Amniotic epithelial cell (primary cell): ENCODE data around the gene PCCA.
"Not testable (repeated sequence)": the region's sequence is repeated elsewhere in the genome, so short reads cannot be mapped to it uniquely, and the experiment has no call there.

ENCODE experiments used
- DNase-seq: peaks from one replicate; pipeline ENCODE4 v3.0.0-alpha.2; 2010; ENCODE audit warnings: low read depth

Gene PCCA

DNA sequence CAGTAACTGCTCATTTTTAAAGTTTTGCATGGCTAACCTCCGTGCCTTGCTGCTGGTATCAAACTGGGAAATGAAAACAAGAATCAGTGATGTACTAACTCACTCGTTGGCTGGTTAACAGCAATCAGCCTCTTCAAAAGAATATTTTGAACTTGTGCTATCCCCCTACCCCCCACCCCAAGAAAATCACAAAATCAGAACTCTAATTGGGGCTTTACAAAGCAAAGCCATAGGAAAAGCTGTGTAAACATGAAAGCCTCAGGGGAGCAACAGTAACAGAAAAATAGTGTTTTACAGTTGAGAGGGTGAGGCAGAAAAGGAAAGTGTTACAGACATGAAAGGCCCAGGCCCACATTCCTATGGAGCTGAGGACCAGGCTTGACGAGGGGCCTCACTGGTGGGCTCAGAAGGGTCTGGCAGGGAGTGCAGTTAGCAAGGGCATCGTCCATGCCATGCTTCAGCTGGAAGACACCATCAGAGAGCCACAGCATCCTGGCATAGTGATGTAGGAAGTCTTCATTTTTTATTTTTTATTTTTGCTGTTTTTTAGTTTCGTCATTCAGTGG lies 217.6 kb downstream of the PCCA start:
- DNase-seq = no peak

- no peak for DNase-seq
These were observed 225.4 kb downstream of the PCCA start for GRCh38 chr13:100314132-100314910.

DNA sequence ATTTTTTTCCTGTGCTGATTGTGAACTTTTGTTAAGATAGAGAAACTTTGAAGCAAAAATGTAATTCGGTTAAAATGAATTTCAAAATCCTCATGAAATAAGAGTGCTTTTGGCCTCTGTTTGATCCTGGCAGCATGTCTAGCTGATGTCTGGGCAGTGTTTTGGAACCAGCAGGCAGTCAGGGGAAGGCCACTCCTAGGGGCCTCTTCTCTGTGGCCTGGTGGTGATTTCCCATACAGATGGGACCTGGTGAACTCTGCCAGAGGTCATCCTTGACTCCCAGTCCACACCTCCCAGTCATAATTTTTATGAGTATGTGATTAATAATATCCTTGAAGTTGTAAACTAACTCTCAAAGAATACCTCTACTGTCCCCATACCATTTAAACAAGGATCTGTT lies 226.6 kb downstream of the PCCA start:
- DNase-seq = no peak

GRCh38 chr13:100318473-100318872 lies 229.6 kb downstream of the PCCA start:
- DNase-seq = not testable (repeated sequence)

- peak; percentile 9 for DNase-seq
These were observed 235.0 kb downstream of the PCCA start for GRCh38 chr13:100323937-100324336.

- peak; percentile 33 for DNase-seq
These were observed 241.8 kb downstream of the PCCA start for GRCh38 chr13:100330662-100331061.

DNA sequence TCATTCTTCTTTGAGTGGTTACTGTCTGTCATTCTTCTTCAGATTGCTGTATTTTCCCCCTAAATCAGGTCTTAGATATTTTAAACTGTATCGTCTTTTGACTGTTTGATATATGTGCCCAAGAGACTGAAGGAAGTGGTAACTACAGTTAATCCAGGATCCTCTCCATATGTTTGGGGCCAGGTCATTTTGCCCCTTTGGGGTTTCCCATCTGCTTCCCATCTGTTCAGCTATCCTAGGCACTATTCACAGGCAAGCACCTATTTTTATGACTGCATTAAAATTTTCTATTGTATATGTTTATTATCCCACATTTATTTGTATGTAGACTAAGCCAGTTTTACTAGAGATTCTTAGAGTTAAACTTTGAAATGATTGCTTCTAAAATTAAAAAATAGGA lies 244.2 kb downstream of the PCCA start:
- DNase-seq = no peak

GRCh38 chr13:100334214-100334613 lies 245.3 kb downstream of the PCCA start:
- DNase-seq = no peak

DNA sequence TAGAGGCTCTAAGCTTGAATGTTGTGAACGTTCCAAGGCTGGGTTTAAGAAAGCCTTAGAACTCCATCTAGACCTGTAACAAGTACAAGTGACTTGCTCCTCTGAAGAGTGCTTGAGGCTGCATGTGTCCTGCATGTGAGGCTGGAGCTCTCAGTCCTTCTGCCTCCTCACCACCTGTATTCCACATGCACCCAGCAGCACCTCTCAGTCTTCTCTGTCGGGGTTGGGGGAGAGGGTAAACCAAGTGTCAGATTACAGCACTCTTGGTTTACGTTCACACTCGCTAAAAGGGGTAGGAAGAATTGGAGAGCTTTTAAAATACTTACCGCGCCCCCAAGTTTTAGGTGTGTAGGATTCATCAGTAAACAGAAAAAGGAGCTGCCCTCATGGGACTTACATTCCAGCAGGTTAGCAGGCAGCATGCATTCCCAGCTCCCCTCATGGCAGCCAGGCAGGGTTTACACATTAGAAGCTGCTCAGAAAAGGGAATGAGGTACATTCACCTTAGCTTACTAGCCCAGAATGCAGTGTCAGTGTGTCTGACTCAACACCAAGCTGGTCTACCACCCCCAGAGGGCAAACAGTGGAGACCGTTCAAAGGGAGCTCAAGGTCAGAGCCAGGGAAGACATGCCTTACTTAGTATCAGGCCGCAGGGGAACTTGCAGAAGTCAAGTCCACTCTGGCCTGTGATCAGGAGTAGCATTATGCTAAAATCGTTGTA lies 248.1 kb downstream of the PCCA start:
- no peak for DNase-seq

DNA sequence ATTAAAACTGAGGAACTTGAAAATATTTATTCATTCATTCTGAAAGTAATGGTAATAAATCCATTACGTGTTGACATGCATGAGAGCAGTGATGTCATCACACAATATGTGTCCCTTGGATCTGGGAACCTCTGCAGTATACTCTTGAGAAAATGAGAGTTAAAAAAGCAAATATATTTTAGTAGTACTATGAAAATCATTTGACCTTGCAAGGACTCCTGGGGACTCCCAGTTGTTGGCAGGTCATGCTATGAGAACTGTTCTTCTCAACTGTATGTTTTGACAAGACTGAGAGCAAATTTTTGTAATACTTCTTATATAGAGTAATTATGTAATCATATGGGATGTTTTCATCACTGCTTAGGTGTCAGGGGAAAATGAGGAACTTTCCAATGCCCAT lies 249.4 kb downstream of the PCCA start:
- no peak for DNase-seq

DNA sequence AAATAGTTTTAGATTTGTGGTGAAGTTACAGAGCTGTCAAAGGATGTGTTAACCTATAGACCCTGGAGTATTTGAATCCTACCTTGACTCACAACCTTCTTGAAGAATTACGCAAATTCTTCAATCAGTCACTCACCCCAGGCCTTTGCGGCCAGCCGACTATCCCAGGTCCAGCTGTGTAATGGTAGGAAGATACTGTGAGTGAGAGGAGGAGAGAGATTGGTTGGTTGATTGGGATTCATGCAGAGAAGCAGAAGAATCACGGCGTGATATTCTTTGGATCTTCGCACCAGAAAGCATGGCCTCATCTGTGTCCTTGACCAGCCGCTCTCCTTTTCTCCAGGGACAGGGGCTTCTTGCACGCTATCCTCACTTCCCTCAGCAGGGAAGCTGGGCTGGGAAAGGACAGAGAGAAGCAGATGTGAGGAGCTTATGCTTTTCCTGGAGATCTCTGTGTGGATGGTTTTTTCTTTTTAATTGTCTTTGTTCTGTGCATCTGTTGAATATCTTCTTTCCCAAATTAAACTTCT lies 250.6 kb downstream of the PCCA start:
- no peak for DNase-seq

DNA sequence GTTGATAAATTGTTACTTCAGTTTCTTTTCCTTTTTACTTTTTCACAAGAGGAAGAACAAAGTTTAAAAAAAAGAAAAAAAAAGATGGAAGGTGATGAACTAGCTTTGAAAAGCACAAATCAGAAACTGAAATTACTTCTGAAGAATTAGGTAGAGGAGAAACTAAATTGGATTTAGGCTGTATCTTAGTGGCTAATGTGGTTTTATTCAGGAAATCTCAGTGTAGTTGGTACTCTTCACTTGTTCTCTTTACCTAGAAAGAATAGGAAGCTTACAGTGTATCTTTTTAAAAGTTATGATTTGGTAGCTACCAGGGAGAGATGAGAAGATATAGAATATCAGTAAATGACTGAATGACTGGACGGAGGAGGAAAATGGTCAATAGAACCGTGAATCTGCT lies 252.0 kb downstream of the PCCA start:
- DNase-seq = no peak

GRCh38 chr13:100341327-100341726 lies 252.4 kb downstream of the PCCA start:
- no peak for DNase-seq

DNA sequence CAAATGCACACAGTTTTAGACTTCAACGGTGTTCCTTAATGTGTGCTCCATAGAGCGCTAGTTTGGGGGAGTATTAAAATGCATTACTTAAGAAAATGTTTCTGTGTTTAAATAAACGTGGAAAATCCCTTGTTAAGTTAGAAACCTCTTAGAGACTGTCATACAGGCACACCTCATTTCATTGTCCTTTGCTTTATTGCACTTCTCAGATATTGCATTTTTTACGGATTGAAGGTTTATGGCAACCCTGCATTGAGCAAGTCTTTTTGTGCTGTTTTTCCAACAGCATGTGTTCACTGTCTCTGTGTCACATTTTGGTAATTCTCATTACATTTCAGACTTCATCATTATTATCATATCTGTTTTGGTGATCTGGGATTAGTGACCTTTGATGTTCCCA lies 255.7 kb downstream of the PCCA start:
- no peak for DNase-seq

DNA sequence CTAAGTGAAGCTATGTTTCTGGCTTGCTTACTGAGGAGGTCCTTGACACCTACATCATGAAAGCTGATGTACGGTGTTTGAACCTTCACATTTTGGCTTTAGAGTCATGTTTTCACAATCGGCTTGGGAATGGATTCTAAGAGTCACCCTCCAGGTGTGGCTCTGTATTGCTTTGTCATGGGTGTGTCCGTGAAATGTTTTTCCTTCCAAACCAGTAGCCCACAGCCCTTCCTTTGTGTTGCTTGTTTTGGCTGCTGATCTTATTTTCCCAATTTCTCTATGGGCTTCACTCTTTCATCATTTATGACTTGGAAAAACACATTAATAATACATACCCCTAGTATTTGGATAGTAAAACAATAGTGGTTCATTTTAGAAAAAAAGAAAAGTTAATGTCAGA lies 259.1 kb downstream of the PCCA start:
- no peak for DNase-seq

DNA sequence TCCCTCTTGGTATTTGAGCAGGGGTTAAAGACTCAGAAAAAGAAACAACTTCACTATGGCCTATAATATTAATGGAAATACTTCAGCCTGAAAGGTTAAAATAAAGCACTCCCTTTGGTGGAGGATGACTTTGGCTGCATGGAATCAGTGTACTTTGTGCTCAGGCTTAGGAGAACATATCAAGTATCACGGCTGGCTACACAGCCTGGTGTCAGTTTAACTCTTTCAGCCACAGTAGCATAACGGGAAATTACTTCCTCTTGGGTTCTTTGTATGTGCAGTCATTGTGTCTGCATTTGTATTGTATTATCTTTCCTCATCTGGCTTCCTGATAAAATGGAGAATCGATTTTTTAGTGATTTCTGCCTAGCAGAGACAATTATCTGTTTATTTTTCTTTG lies 260.7 kb downstream of the PCCA start:
- DNase-seq = no peak

DNA sequence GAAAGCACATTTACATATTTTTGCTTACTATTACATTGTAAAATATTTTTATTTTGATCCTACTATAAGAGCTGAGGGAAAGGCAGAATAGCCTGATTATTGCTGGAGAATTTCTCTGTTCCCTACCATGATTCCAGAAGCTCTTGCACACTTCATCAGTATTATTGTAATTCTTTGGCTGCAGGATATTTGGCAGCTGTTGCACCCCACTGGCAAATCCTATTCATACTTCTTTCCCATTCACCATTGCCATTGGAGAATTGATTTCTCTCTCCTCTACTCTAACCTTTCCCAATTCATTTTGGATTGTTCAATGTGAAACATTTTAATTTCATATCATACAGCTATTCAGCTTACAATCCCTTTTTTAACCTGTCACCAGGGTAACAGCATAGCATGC lies 261.7 kb downstream of the PCCA start:
- DNase-seq = no peak

DNA sequence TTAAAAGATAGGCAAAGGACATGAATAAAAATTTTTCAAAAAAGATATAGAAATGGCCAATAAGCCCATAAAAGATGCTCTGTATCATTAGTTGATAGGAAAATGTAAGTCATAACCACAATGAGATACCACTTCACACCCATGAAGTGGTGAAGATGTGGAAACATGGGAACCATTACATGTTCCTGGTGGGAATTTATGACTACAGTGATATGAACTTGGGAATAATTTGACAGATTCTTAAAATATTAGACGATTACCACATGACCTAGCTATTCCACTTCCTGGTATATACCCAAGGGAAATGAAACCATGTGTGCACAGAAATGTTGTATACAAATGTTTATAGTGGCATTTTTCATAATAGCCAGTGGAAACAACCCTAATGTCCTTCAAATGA lies 267.5 kb downstream of the PCCA start:
- peak; percentile 20 for DNase-seq

DNA sequence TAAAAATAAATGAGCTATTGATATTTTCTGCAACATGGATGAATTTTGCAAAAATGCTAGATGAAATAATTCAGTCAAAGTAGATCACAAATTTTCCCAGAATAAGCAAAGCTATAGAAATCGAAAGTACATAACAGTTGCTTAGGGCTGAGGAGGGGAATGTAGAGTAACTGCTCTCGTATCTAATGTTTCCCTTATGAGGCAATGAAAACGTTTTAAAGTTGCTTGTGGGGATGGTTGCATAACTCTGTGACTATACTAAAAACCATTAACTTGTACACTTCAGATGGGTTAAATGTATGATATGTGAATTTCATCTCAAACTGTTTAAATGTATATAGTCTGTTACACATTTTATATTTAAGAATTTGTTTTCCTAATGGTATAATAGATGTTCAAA lies 268.0 kb downstream of the PCCA start:
- no peak for DNase-seq

- no peak for DNase-seq
These were observed 268.9 kb downstream of the PCCA start for GRCh38 chr13:100357764-100358163.

DNA sequence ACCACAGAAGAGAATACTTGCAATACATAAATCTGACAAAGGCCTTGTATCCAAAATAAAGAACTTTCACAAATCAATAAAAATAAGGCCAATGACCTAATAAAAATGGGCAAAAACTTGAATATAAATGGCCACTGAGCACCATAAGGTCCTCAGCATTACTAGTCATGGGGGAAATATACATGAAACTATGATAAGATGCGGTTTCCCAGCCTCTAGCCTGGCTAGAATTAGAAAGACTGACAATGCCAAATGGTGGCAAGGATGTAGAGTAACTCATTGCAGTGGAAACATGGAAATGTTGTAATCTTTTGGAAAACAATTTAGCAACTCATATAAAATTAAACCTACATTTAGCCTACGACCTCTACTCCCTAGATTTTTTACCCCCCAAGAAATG lies 272.6 kb downstream of the PCCA start:
- no peak for DNase-seq

DNA sequence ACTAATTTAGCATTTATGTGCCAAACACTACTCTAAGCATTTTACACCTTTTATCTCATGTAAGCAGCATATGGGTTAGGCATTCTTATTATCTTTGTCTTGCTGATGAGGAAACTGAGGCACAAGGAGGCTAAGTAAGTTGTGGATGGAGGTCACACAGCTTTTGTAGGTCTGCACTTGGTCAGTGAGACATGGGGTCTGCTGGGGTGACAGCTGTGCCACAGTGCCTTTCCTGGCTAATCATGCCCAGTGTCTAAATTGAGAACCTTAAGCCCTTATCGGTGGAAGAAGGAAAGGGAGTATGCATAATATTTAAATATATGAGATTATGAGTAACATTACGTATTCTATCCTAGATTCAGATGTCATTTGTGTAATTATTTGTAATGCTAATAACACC lies 273.5 kb downstream of the PCCA start:
- no peak for DNase-seq

DNA sequence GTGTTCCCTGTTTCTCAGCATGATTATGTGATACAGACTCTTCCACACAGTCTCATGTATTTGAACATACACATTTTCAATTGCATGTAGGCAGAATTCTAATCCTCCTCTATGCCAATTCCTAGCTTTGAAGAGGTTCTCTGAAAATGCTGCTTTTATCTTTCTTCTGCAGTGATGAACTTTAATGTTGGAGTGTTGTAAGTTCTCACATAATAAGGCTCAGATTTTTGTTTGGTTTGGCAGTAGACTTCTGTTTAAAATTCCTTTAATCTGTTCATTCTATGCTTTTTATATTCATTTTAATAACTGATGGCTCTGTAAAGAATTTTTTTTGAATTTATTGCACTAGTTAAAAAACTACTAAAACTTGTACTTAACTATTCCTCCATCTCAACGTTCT lies 273.9 kb downstream of the PCCA start:
- DNase-seq = no peak
